ENCODE measurements around the gene TSSK2.

The TSSK2 gene

DNA sequence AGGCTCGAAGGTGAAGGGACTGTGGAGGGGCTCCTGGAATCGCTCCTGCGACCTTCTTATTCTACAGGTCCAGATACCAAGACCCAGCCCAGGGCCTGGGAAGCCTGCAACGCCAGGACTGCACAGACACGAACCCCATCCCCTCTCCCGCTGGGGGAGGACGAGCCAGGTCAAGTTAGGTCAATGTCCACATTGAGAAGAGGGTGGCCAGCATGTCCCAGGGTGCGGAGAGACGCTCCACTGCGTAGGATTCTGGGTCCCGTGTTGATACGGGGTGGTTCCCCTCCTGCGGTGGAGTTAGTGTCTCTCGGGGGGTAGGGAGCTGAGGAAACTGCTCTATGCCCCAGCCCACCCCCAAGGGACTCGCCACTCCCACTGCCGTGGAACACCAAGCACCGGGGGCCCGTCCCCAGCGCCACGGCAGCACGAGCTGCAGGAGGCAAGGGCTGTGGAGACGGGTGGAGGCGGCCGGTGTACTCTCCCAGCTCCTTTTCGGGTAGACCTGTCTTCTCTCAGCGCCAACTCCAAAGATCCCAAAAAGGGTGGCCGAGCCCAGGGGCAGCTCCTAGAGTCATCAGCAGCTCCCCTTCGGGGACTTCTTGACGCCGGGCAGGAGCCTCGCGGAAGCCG, 17.4 kb downstream of the TSSK2 start:
- CTCF ChIA-PET = interaction anchor here (1.2 to 1.4 kb wide), 2 partner anchors 13 to 481 kb away, joined by 3 to 4 read pairs; no protein-coding TSS in a partner anchor
- POLR2A ChIA-PET = no interaction called here
- H3K4me3 ChIP-seq (ENCODE audit: low read depth, low read length) = no peak overlapping the region
- DNase-seq (ENCODE audit: low read depth, low spot score) = no peak
- TF ChIP-seq CTCF (IDR thresholded peaks at IDR 0.05; ENCODE audit: insufficient read depth, low read length, missing control alignments) = no peak

GRCh38 chr22:19149047-19149883, 18.2 kb downstream of the TSSK2 start:
- TF ChIP-seq CTCF (IDR thresholded peaks at IDR 0.05; ENCODE audit: insufficient read depth, low read length, missing control alignments) = no peak
- no peak for DNase-seq (ENCODE audit: low read depth, low spot score)
- no peak overlapping the region for H3K4me3 ChIP-seq (ENCODE audit: low read depth, low read length)
- ChIA-PET POLR2A (no interaction called here), CTCF (interaction anchor here (1.2 kb wide), 1 partner anchor 13 kb away, joined by 3 read pairs; no protein-coding TSS in a partner anchor)

- no peak within 1 kb of the TSS for H3K4me3 ChIP-seq (ENCODE audit: low read depth, low read length)
- DNase-seq (ENCODE audit: low read depth, low spot score) = no peak
- CTCF ChIA-PET = no interaction called here
- TF ChIP-seq CTCF (IDR thresholded peaks at IDR 0.05; ENCODE audit: insufficient read depth, low read length, missing control alignments) = no peak
- POLR2A ChIA-PET = no interaction called here
Measured at GRCh38 chr22:19149991-19150390, 18.9 kb downstream of the TSSK2 start, which contains the start of gene GSC2. Gene GSC2, minus strand, starts transcription at chr22:19150292. Its CDS starts 9 bp downstream, at chr22:19150283.

GRCh38 chr22:19150482-19151328, 19.6 kb downstream of the TSSK2 start:
- CTCF ChIA-PET = no interaction called here
- no peak for DNase-seq (ENCODE audit: low read depth, low spot score)
- TF ChIP-seq CTCF (IDR thresholded peaks at IDR 0.05; ENCODE audit: insufficient read depth, low read length, missing control alignments) = no peak

GRCh38 chr22:19151329-19152191, 20.5 kb downstream of the TSSK2 start:
- no peak for DNase-seq (ENCODE audit: low read depth, low spot score)
- POLR2A ChIA-PET = no interaction called here
- no peak overlapping the region for H3K4me3 ChIP-seq (ENCODE audit: low read depth, low read length)
- TF ChIP-seq CTCF (IDR thresholded peaks at IDR 0.05; ENCODE audit: insufficient read depth, low read length, missing control alignments) = no peak
- CTCF ChIA-PET = no interaction called here

More at GRCh38 chr22:19150482-19151328, 19.6 kb downstream of the TSSK2 start:
- H3K4me3 ChIP-seq (ENCODE audit: low read depth, low read length) = no peak overlapping the region
- POLR2A ChIA-PET = no interaction called here

All from AG04449 (cell line).